SK-N-SH (cell line): ENCODE measurements around the gene MKRN2OS.

ENCODE experiments used
- CTCF ChIP-seq: fragments of 200-600 bp; sonication (generic); IDR thresholded peaks from 2 replicates; pipeline ENCODE4 v1.6.1; 2017; ENCODE audit warnings: antibody characterized with exemption, mild to moderate bottlenecking, moderate library complexity
- EP300 ChIP-seq, 2 experiments: IDR thresholded peaks; 2 replicates each; pipeline versions ENCODE4 v1.4.0 to v1.6.1; 2012; ENCODE audit warnings: borderline replicate concordance in 1 of 2, low read depth in 1 of 2, low read length in 1 of 2
- EZH2phosphoT487 ChIP-seq: fragments of 200-600 bp; sonication (generic); IDR thresholded peaks from 2 replicates; pipeline ENCODE4 v1.6.1; 2017; ENCODE audit warnings: low read depth, mixed run types, mild to moderate bottlenecking, antibody characterized with exemption, moderate library complexity, borderline replicate concordance
- FOXM1 ChIP-seq: IDR thresholded peaks from 2 replicates; pipeline ENCODE4 v1.4.0; 2012; ENCODE audit warnings: low read depth, mild to moderate bottlenecking
- GATA2 ChIP-seq: sonication (generic); formaldehyde crosslinking; IDR thresholded peaks from 2 replicates; pipeline ENCODE4 v1.5.0; 2020; ENCODE audit warnings: mild to moderate bottlenecking, missing genetic modification reagents
- MAX ChIP-seq: IDR thresholded peaks from 2 replicates; pipeline ENCODE4 v1.4.0; 2012; ENCODE audit warnings: low read depth
- POLR2AphosphoS5 ChIP-seq: IDR thresholded peaks from 2 replicates; pipeline ENCODE4 v1.6.1; 2012; ENCODE audit warnings: low read depth, low read length
- RCOR1 ChIP-seq: fragments of 150-350 bp; IDR thresholded peaks from 2 replicates; pipeline ENCODE4 v1.6.1; 2017; ENCODE audit warnings: antibody characterized with exemption, low read length
- REST ChIP-seq: IDR thresholded peaks from 2 replicates; pipeline ENCODE4 v1.6.1; 2012; ENCODE audit warnings: mild to moderate bottlenecking, low read depth, low read length, moderate library complexity
- SMC3 ChIP-seq: IDR thresholded peaks from 2 replicates; pipeline ENCODE4 v1.6.1; 2012; ENCODE audit warnings: low read depth, low read length, improper control_type of control experiment
- TAF1 ChIP-seq: IDR thresholded peaks from 2 replicates; pipeline ENCODE4 v1.6.1; 2012; ENCODE audit warnings: low read depth, mild to moderate bottlenecking, low read length, moderate library complexity, borderline replicate concordance

GRCh38 chr3:12509466-12509865 lies 35.8 kb downstream of the MKRN2OS start:
- TF ChIP-seq POLR2AphosphoS5 (no peak), CTCF (no peak), SMC3 (no peak), REST (no peak), GATA2 (CRISPR knock-in tag) (no peak), FOXM1 (no peak), TAF1 (no peak), EP300 (IDR thresholded peaks at IDR 0.05; ENCODE audit: borderline replicate concordance in 1 of 2, low read depth in 1 of 2, low read length in 1 of 2) (no peak), MAX (no peak), EZH2phosphoT487 (no peak), RCOR1 (no peak)
